Right atrium auricular region (tissue), 2 donors: ENCODE measurements around the gene RPN2. TPM values are rescaled to one million over a fixed set of nuclear protein-coding genes. Genes with fewer than 3 reads are reported as not detected.

Experiments
- DNase-seq: peaks from one replicate; pipeline ENCODE4 v3.0.0-alpha.2; 2019; ENCODE audit warnings: low spot score
- H3K27ac ChIP-seq, 2 donors: fragments of 200-600 bp; sonication (generic); 1 replicate in 1 of 2; 2 replicates in 1 of 2; pipeline ENCODE4 v1.5.1; 2016 to 2019
- H3K27me3 ChIP-seq, 2 donors: fragments of 200-600 bp; sonication (generic); one replicate each; pipeline versions ENCODE4 v1.5.1 to v1.6.0; 2017 to 2019
- H3K36me3 ChIP-seq: fragments of 200-600 bp; sonication (generic); one replicate; pipeline ENCODE4 v1.5.1; 2016
- H3K4me1 ChIP-seq, 2 donors: fragments of 200-600 bp; sonication (generic); one replicate each; pipeline versions ENCODE4 v1.5.1 to v1.6.0; 2017 to 2019
- H3K4me3 ChIP-seq, 2 donors: fragments of 200-600 bp; sonication (generic); 1 replicate in 1 of 2; 2 replicates in 1 of 2; pipeline ENCODE4 v1.5.1; 2017 to 2019; ENCODE audit warnings: mild to moderate bottlenecking in 1 of 2, moderate library complexity in 1 of 2
- H3K9me3 ChIP-seq, 2 donors: fragments of 200-600 bp; sonication (generic); one replicate each; pipeline ENCODE4 v1.5.1; 2019
- total RNA-seq, 2 donors: library from RNA; depleted of rRNA; stranded (reverse); fragments of >200 nt; gene quantifications; one replicate each; pipeline ENCODE4 v1.1.0, GENCODE V29; 2016
- TF ChIP-seq, protein P1 (sequence below), 2 donors: fragments of 200-600 bp; sonication (generic); IDR thresholded peaks; one replicate each; pipeline ENCODE4 v1.5.1; 2019; ENCODE audit warnings: antibody characterized with exemption in 2 of 2

The RPN2 gene
- 100 to 1,000 TPM; 126 to 129 TPM for total RNA-seq

DNA sequence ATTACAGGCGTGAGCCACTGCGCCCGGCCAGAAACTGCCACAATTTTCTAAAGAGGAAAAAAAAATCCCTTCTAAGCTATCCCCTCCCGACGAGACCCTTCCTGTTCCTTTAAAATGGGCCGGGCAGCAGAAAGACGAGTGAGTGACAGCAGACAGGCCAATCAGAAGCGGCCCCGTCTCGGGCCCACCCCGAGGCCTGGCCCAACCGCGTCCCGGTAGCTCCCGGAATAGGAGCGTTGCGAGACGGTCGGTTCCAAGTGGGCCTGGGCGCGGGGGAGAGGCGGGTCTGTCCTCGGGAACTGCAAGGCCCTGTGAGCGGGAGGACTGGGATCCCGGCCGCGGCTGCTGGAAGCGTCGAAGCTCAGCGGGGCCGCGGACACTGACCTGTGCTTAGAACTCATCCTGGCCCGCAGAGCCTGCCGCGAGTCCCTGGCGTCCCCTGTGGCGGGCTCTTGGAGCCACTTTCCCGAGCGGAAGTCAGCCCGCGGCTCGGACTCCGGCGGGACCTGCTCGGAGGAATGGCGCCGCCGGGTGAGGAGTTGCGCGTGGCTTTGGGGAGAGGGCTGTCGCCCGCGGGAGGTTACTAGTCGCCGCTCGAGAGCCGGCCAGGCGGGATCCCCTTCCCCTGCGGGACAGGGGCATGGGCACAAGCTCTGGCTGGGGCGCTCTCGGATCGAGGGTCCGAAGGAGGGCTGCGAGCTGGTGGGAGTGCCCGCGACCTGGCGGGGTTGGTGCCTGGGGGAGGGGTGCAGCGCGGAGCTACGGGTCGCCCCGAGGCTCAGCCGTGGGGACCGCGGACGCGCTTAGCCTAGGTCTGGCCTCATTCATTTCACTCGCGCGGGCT is at the start of gene RPN2, which contains the start of gene MROH8:
Gene RPN2 (plus strand): TSS at position 492 of the 844 bp plus-strand sequence. CDS start 27 bp downstream, at position 519.
Gene MROH8 (minus strand): TSS at position 710 of the 844 bp plus-strand sequence.
- peak within 1 kb of the TSS; percentile 96 to 98 for H3K27ac ChIP-seq
- H3K4me1 ChIP-seq = peaks cover 0 to 33% of the 10 kb centered on the region in 2 donors
- DNase-seq = peak; percentile 98
- H3K9me3 ChIP-seq = no peaks in the 10 kb centered on the region
- no peaks in the 10 kb centered on the region for H3K27me3 ChIP-seq
- H3K4me3 ChIP-seq = peak within 1 kb of the TSS; percentile 86 to 93
- TF ChIP-seq, protein P1, sequence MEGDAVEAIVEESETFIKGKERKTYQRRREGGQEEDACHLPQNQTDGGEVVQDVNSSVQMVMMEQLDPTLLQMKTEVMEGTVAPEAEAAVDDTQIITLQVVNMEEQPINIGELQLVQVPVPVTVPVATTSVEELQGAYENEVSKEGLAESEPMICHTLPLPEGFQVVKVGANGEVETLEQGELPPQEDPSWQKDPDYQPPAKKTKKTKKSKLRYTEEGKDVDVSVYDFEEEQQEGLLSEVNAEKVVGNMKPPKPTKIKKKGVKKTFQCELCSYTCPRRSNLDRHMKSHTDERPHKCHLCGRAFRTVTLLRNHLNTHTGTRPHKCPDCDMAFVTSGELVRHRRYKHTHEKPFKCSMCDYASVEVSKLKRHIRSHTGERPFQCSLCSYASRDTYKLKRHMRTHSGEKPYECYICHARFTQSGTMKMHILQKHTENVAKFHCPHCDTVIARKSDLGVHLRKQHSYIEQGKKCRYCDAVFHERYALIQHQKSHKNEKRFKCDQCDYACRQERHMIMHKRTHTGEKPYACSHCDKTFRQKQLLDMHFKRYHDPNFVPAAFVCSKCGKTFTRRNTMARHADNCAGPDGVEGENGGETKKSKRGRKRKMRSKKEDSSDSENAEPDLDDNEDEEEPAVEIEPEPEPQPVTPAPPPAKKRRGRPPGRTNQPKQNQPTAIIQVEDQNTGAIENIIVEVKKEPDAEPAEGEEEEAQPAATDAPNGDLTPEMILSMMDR (IDR thresholded peaks at IDR 0.05) = no peak
- peaks cover 1% of the 10 kb centered on the region for H3K36me3 ChIP-seq

DNA sequence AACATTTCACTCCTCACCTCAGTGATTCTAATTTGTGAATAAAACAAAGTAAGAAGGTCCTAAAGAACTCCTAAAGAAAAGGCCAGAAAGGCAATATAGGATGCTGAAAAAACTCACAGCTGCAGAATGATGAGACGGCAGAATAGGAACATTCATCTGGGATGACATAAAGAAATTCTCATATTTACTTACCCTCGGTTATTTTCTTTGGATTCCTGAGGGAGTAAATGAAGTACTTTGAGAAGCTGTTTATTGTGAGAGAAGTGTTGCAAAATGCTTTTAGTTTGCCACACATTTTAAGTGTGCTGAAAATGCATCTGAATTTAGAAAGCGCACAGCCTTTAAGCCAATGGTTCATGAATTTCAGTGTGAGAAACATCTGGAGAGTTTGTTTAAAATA is 47.6 kb upstream of the RPN2 start:
- no peaks in the 10 kb centered on the region for H3K36me3 ChIP-seq
- no peak overlapping the region for H3K4me3 ChIP-seq
- H3K27ac ChIP-seq = no peak overlapping the region
- H3K27me3 ChIP-seq = no peaks in the 10 kb centered on the region
- TF ChIP-seq, protein P1 (IDR thresholded peaks at IDR 0.05) = no peak
- no peaks in the 10 kb centered on the region for H3K9me3 ChIP-seq
- peaks cover 0 to 8% of the 10 kb centered on the region in 2 donors for H3K4me1 ChIP-seq
- DNase-seq = no peak

DNA sequence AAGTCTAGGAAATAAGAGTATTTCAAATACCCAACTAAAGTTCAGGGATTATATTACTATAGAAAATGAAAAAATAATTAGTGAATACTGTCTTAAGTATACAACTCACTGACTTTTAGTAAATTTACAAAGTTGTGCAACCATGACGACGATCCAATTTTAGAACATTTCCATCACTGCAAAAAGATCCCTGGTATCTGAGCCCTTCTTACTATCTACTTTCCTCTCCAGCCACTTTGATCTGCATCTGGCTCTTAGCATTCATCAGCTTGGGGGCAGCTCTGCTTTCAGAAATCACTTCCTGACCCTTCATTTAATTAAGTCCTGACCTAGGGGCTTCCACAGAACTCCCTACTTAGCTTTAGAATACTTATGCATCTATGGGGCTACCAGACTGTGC is 45.2 kb upstream of the RPN2 start:
- TF ChIP-seq, protein P1 (IDR thresholded peaks at IDR 0.05) = no peak
- no peaks in the 10 kb centered on the region for H3K27me3 ChIP-seq
- DNase-seq = no peak
- H3K9me3 ChIP-seq = no peaks in the 10 kb centered on the region
- no peak overlapping the region for H3K4me3 ChIP-seq
- peaks cover 0 to 8% of the 10 kb centered on the region in 2 donors for H3K4me1 ChIP-seq
- no peaks in the 10 kb centered on the region for H3K36me3 ChIP-seq
- H3K27ac ChIP-seq = no peak overlapping the region

- TF ChIP-seq, protein P1 (IDR thresholded peaks at IDR 0.05) = no peak
- Histone ChIP-seq H3K4me1 (peaks cover 0 to 8% of the 10 kb centered on the region in 2 donors), H3K9me3 (no peaks in the 10 kb centered on the region), H3K4me3 (no peak overlapping the region), H3K36me3 (no peaks in the 10 kb centered on the region), H3K27me3 (no peaks in the 10 kb centered on the region), H3K27ac (no peak overlapping the region)
- no peak for DNase-seq
Observed at GRCh38 chr20:37137547-37137946, 41.6 kb upstream of the RPN2 start.

- no peaks in the 10 kb centered on the region for H3K9me3 ChIP-seq
- H3K4me1 ChIP-seq = no peaks in the 10 kb centered on the region
- DNase-seq = no peak
- no peak overlapping the region for H3K4me3 ChIP-seq
- H3K27ac ChIP-seq = no peak overlapping the region
- TF ChIP-seq, protein P1 (IDR thresholded peaks at IDR 0.05) = no peak
- no peaks in the 10 kb centered on the region for H3K27me3 ChIP-seq
- no peaks in the 10 kb centered on the region for H3K36me3 ChIP-seq
Observed at GRCh38 chr20:37142708-37143107, 36.4 kb upstream of the RPN2 start.
